Inflammatory macrophage treated with lipopolysaccharide for 1 hour (primary cell): ENCODE measurements around the gene SLC41A2.

Experiments
- DNase-seq, 2 donors: peaks; one replicate each; pipeline ENCODE4 v3.0.0-alpha.2; 2020 to 2022

Gene SLC41A2

GRCh38 chr12:104929977-104930376, 28.1 kb downstream of the SLC41A2 start:
- peak; percentile 48 to 68 for DNase-seq

GRCh38 chr12:104929368-104929767, 28.7 kb downstream of the SLC41A2 start:
- no peak for DNase-seq

- DNase-seq, result no peak
Observed at GRCh38 chr12:104928036-104928745, 29.9 kb downstream of the SLC41A2 start.

- DNase-seq, result no peak
Observed at GRCh38 chr12:104925501-104925900, 32.6 kb downstream of the SLC41A2 start.

GRCh38 chr12:104921340-104921739, 36.8 kb downstream of the SLC41A2 start:
- no peak for DNase-seq

GRCh38 chr12:104911942-104912341, 46.1 kb downstream of the SLC41A2 start:
- DNase-seq, result no peak

GRCh38 chr12:104910196-104910840, 47.8 kb downstream of the SLC41A2 start:
- DNase-seq, result no peak

- DNase-seq, result no peak
Observed at GRCh38 chr12:104909761-104910160, 48.3 kb downstream of the SLC41A2 start.
